Measurements from ENCODE around the gene SAMM50.
A peak's percentile ranks its signal among the peaks of the same experiment; 100 is the strongest.
"Not testable (repeated sequence)": the region's sequence is repeated elsewhere in the genome, so short reads cannot be mapped to it uniquely, and the experiment has no call there.

SAMM50 gene

DNA sequence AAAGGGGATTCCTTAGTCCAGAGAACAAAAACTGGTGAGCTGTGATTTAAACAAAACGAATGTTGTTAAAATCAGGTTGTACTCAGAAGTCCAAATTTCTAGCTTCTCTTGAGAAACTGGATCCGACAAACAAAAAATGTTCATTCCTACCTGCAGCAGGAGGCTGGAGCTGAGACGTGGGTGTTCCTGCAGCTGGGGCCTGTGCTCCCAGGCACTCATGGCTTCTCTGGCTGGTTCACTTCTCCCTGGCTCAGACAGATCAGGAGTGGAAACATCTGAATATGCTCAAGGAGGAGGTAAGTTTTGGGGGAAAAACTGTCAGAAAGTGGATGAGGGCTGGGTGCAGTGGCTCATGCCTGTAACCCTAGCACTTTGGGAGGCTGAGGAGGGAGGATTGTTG, 44.1 kb downstream of the SAMM50 start:
- FAIRE-seq (no peak), DNase-seq (ENCODE audit: insufficient read length, low spot score) (no peak)

DNA sequence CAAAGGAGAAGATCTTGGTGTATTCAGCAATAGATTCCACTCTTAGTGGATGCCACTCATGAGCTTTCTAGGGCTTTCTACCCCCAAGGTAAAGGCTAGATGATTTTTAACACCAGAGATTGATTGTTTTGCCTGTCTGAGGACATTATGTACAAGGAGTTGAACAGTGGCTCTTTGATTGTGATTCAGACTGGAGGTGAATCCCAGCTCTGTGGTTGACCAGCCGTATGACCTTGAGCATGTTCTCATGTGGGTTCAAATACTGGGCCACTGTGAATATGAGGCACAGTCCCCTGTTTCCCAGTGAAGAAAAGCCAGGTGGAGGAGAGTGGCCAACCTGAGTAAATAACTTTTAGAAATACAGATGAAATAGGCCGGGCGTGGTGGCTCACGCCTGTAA, 44.9 kb downstream of the SAMM50 start:
- DNase-seq (ENCODE audit: insufficient read length, low spot score) (no peak), FAIRE-seq (no peak)

DNA sequence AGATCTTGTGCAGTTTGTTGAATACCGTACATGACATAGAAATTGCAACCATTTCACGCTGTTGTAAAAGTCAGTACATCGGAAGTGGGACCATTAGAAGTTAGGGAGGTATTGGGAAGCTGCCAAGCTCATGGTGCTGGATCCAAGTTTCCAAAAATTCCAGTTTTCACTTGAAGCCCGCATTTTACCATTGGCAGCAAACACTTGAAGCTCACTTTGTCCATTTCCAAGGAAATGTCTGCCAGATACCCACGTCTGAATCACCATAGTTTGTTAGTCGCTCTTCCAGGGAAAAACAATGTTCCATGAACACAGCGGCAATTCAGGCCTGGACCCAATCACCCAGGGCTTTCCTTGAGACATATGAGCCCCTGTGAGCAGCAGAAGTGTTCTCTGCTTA, 46.3 kb downstream of the SAMM50 start:
- no peak for DNase-seq (ENCODE audit: insufficient read length, low spot score)
- no peak for FAIRE-seq

DNA sequence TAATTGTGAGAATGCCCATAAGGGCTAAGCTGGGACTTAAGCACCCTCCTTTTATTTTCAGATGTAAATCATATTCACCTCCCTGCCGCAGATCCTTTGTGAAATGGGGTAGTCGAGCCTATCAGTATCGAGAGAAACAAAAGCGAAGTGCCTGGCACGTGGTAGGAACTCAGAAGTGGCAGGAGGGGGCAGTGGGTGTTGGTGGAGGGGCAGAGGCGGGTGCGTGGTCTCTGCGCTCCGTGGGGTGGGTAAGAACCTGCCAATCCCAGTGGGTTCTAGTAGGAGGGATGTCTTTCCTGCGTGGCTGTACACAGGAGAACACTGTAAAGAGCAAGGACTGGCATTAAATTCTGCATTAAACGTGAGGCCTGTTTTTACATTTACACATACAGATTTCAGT, 47.1 kb downstream of the SAMM50 start:
- DNase-seq (ENCODE audit: insufficient read length, low spot score) (no peak), FAIRE-seq (no peak)

DNA sequence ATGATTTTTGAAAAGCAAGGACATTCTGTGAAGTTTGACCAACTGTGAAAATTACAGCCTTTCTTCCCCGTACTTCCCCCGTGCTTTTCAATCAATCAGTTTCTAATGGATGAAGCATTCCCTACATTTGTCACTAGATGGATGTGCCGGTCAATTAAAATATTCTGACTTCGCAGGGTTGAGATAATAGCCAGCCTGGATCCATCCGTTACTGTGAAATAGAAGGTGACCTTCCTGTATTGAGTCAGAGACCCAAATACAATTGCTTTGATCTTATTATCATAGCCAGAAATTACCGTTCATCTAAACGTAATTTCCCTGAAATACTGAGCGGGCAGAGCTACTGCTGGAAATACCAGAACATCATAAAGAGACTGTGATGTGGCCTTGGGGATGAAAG, 47.8 kb downstream of the SAMM50 start:
- no peak for DNase-seq (ENCODE audit: insufficient read length, low spot score)
- no peak for FAIRE-seq

DNA sequence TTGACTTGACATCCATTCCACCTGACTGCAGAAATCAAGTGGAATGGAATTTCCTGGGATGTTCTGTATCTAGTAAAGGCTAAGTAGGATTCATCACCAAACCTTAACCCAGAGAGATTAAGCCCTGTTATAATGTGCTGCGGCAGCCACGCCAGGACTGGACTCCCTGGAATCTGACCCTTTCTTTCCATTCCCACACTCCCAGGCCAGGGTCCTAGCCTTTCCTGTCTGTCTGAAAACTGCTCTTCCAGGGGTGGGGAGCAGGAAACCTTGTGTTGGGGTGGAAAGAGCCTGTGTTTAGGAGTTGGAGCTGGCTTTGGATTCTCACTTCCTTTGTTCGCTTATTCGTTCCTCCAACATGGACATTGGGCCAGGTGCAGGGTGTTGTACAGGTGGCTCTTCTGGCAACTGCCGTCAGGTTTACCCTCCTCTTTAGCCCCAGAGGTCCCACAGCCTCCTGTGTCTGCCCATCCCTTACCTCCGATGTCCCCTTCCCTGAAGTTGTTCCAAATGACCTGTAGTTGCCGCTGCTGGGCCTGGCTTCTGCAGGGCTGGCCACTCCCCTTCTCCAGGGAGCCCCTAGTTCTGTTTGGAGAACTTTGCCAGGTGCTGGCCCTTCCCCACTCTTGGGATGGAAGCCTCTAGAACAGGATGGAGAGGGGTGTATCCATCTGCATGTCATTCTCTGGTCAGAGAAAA, 48.3 kb downstream of the SAMM50 start:
- FAIRE-seq (no peak), DNase-seq (ENCODE audit: insufficient read length, low spot score) (no peak)

DNA sequence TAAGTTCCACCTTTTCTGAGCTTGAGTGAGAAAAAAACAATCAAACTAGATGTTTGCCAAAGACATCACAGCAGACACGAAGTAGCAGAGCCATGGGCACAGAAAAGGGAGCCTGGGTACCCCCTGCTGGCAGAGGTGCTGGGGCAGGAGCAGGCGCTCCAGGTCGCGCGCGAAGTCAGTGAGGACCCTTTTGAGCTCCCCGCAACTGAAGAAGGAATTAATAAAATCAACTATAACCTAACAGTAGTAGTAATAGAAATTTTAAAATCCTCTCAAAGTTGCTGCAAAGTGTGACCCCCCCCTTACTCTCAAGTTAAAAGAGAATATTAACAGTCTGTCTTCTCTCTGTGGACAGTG, 48.8 kb downstream of the SAMM50 start:
- DNase-seq (ENCODE audit: insufficient read length, low spot score) (no peak), FAIRE-seq (no peak)

DNA sequence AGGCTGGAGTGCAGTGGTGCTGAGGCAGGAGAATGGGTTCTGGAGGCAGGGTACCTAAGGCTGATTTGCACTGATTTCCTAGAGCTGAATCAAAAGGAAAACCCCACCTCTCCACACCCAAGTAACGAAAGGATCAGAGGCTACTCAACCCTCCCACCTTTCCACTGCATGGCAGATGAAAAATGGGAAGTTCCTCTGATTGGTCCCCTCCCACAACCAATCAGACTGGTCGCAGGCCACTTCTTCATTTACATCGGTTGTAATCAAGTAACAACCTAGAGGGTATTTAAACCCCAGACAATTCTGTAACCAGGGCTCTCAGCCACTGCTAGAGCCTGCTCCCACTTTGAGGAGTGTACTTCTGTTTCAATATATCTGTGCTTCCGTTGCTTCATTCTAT, 50.3 kb downstream of the SAMM50 start:
- FAIRE-seq, result no peak
- no peak for DNase-seq (ENCODE audit: insufficient read length, low spot score)

DNA sequence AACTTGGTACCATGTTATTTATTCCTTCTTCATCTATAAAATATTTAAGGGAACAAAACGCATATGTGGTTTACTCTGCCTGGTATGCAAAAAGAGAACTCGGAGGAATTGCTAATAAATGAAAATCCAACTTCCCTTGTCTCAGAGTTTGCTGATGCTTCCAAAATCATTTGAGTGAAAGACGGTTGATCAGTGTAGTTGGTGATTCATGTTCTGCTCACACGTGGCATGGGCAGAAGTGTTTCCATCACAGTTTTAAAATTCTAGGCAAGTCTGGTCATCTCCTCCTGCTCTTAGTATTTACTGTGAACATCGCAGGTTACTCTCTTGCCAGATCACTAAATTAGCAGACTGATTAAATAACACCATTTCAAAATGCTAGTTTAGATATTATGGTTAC, 56.9 kb downstream of the SAMM50 start:
- FAIRE-seq, result no peak
- no peak for DNase-seq (ENCODE audit: insufficient read length, low spot score)

DNA sequence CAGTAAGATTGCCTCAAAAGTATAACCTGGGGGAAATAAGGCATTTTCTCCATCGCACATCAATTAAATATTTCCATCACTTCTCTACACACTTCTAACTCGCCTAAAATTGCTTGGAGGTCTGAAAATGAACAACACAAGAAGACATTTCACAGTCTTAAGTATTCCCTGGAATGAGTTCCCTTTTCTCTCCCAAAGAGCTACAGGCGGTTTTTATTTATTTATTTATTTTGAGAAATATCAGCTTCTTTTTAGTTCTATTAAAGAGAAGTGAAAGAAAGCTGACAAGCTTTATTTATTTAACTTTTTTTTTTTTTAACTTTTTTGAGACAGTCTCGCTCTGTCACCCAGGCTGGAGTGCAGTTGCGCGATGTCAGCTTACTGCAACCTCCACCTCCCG, 57.3 kb downstream of the SAMM50 start:
- no peak for DNase-seq (ENCODE audit: insufficient read length, low spot score)

DNA sequence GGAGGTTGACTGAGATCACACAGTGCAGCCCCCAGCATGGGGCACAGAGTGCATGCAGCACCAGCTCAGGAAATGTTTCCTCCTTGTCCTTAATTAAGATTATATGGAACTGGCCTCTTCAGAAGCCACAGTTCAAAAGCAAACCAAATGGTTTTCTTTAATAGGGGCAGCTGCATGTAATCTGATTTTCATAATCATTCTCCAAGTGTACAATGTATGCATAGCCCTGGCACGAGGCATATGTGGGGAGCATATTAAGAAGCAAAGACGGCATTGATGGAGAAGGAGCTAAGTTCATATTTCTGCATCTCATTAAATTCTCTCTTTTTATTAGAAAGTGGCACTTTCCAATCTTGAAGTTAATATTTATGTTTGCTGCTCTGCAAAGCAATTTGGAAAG, 59.0 kb downstream of the SAMM50 start:
- FAIRE-seq (no peak), DNase-seq (ENCODE audit: insufficient read length, low spot score) (no peak)

More for the DNA sequence above, 57.3 kb downstream of the SAMM50 start:
- no peak for FAIRE-seq

DNA sequence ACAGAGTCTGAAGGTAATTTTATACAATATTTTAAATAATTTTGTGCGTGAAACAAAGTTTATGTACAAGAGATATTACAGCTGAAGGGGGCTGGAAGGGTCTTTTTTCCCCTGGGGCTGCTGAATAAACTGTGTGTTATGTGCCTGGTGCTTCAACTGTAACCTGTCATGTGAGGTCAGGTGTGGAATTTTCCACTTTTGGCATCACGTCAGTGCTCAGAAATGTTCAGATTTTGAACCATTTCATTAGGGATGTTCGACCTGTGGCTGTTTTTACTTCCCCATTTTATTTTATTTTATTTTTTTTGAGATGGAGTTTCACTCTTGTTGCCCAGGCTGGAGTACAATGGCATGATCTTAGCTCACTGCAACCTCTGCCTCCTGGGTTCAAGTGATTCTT, 61.3 kb downstream of the SAMM50 start:
- not testable (repeated sequence) for DNase-seq (ENCODE audit: insufficient read length, low spot score); FAIRE-seq

DNA sequence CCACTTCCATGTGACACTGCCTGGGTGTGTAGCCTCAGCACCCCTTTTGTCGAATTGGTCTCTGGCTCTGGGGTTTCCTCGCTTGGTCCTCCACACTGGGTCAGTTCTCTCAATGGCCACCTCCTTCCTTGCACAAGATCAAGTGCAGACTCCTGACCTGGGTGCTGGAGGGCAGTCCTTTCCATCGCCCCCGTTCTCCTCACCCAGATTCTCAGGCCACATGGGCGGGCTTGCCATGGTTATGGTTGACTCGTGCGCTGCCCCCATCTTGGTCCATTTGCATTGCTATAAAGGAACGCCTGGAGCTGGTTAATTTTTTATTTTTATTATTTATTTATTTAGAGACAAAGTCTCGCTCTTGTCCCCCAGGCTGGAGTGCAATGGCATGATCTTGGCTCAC, 63.4 kb downstream of the SAMM50 start:
- DNase-seq (ENCODE audit: insufficient read length, low spot score) (no peak), FAIRE-seq (no peak)

DNA sequence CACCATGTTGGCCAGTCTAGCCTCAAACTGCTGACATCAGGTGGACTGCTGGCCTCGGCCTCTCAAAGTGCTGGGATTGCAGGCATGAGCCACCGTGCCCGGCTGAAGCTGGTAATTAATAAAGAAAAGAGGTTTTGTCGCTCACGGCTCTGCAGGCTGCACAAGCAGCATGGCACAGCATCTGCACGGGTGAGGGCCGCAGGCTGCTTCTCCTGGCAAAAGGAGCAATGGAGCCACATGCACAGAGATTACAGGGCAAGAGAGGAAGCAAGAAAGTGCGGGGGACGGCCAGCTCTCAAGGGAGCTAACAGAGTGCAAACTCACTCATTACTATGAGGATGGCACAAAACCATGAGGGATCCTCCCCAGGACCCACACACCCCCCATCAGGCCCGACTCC, 64.2 kb downstream of the SAMM50 start:
- DNase-seq (ENCODE audit: insufficient read length, low spot score), result no peak
- no peak for FAIRE-seq

DNA sequence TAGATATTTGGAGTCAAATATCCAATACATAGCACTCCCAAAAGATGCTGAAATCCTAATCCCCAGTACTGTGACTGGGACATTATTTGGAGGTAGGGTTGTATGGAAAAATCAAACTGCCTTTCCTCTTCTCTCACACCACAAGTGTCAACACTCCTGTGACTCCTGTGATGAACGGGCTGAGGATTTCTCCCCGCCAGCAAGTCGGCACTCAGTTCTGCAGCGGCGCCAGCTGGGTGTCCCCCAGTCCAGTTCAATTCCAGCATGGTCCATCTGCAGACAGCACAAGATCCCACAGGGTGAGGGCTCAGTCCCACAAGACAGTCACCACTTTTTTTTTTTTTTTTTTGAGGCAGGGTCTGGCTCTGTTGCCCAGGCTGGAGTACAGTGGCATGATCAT, 64.6 kb downstream of the SAMM50 start:
- DNase-seq (ENCODE audit: insufficient read length, low spot score) (no peak), FAIRE-seq (no peak)

DNA sequence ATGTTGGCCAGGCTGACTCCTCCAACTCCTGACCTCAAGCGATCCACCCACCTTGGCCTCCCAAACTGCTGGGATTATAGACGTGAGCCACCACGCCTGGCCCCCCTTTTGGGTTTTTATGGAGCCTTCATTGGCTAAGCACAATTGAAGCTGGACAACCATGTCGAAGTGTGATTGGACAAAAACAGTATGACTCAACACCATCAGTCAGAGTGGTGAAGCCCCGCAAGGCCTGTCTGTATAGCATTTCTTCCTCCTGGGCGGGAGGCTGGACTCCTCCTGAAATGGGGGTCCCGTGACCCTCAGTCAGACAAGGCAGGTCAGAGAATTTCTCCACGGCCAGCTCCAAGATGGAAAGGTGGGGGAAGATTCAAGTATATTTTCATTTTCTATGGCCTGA, 65.7 kb downstream of the SAMM50 start:
- FAIRE-seq (no peak), DNase-seq (ENCODE audit: insufficient read length, low spot score) (no peak)

DNA sequence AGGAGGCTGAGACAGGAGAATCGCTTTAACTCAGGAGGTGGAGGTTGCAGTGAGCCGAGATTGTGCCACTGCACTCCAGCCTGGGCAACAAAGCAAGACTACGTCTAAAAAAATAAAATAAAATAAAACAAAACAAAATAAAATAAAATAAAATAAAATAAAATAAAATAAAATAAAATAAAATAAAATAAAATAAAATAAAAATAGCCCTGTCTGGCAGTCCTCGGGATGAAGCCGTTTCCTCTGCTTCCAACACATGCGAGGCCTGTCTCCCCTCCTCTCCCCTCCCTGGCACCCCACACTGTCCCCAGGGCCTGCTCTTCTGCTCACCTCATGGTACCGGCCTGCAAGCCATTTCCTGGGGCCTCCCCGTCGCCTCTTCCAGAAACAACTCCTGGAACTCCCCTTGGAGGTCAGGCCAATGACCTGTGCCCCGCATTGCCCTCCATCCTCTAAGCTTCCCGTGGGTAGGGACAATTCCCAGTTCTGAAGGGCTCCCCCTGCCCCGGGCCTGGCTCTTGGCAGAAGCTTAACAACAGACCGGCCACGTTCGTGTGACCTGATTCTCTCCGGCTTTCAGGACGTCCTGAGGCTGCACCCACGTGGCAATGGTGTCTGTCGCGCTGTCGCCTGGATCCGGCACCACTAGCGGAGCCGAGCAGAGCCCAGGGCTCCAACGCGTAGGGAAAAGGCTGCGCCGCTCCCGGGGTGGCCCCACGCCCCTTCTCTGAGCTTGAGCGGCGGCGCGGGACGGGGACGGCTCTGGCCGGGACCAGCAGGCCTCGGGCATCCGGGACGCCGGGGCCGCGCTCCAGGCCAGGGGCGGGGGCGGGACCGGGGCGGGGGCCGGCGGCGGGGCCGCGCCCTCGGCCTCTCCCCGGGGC, 68.4 kb downstream of the SAMM50 start:
- FAIRE-seq, result peak; percentile 63
- peak; percentile 36 for DNase-seq (ENCODE audit: insufficient read length, low spot score)

DNA sequence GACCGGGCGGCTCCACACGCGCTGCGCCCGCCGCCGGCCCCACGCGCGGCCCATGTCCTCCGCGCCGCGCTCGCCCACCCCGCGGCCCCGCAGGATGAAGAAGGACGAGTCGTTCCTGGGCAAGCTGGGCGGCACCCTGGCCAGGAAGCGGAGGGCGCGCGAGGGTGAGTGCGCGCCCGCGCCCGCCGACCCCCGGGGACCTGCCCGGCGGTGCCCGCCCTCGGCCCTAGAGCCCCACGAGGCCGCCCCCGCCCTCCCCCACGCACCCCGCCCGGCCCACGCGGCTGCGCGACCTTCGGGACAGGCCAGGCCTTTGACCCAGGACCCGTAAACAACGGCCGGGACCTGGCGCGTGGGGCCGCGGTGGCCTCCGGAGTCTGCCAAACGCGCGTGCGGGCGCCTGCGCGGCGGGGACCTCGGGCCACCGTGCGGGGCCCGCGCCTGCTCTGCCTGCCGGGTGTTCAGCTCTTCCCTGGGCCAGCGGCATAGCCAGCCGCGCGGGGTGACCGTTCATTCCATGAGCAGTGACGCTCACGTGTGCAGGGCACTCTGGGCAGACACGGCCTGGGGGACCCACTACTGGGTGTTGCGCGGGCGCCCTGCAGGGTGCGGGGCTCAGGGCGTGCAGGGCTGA, 69.2 kb downstream of the SAMM50 start, which contains the start of gene PARVB:
Gene PARVB, plus strand, starts transcription at position 15 of the 634 bp plus-strand sequence. Its CDS starts 38 bp downstream, at position 53.
- FAIRE-seq, result no peak
- DNase-seq (ENCODE audit: insufficient read length, low spot score), result no peak

DNA sequence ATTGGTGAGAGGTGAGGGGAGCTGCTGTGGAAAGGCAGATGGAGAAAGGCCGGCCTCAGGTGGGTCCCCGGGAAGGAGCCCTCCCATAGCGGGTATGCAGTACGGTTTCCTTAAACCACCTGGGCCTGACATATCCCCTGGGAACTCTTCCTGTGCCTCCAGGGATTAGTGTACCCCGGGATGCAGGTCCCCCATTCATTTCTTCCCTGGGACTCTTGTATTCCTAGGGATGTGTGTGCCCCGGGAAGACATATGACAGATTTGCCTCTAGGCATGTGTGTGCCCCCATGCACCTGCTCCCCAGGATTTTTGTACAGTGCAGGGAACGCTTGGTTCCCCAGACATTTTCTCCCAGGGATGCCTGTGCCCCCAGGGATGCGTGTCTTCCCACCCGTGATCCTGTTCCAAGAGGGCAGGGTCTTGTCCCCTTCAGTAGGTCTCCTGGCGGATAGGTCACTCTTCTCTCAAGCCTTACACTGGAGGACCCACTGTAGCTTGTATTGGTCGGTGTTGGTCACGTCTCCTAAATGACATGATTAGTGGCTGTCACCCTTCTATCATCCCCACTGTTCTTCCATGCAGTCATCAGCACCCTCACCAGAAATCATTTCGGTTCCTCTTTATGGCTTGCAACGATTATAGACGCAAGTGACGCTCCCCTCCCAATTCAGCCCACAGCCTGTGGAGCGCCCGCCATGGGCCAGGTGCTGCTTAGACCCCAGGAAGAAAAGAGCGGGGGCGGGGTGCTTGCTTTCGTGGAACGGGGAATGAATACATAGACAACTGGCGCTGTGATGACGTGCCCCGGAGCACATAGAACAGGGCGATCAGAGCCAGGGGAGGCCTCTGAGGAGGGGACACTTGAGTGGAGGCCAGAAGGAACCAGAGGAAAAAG, 70.2 kb downstream of the SAMM50 start:
- no peak for FAIRE-seq
- DNase-seq (ENCODE audit: insufficient read length, low spot score), result no peak

DNA sequence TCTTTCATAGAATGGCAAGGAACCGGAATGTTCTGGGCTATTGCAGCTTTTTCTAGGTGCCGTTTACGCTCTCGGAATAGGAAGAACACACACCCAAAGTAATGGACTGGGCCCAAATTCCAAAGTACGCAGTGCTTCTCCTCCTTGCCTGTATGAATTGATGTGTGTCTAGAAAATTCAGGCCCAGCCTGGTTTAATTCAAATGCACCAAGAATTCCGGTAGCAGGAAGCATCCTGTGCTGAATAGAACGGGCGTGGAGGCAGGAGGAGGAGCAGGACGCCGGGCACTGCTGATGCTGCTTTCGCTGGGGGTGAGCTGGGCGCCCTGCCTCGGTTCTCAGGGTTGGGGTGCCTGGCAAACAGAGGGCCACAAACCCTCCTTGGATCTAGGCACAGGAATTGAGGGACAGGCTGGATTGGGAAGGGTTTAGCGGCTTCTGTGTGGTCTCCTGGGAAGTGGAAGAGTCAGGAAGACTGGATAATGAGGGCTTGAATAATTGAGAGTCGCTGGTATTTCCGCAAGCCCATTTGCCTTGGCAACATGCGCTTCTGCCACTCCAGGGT, 70.9 kb downstream of the SAMM50 start:
- FAIRE-seq, result no peak
- DNase-seq (ENCODE audit: insufficient read length, low spot score), result no peak

Data from HTR-8/SVneo (cell line).